ENCODE measurements around the gene MYL5. TPM values are rescaled to one million over a fixed set of nuclear protein-coding genes. Genes with fewer than 3 reads are reported as not detected.

MYL5 gene
- total and polyA plus RNA-seq, 10 of the 15 experiments (the other 5 are each of a cell fraction or from before 2014, with no cell fraction given), result 1.2 to 13.8 (median 7.1) TPM

DNA sequence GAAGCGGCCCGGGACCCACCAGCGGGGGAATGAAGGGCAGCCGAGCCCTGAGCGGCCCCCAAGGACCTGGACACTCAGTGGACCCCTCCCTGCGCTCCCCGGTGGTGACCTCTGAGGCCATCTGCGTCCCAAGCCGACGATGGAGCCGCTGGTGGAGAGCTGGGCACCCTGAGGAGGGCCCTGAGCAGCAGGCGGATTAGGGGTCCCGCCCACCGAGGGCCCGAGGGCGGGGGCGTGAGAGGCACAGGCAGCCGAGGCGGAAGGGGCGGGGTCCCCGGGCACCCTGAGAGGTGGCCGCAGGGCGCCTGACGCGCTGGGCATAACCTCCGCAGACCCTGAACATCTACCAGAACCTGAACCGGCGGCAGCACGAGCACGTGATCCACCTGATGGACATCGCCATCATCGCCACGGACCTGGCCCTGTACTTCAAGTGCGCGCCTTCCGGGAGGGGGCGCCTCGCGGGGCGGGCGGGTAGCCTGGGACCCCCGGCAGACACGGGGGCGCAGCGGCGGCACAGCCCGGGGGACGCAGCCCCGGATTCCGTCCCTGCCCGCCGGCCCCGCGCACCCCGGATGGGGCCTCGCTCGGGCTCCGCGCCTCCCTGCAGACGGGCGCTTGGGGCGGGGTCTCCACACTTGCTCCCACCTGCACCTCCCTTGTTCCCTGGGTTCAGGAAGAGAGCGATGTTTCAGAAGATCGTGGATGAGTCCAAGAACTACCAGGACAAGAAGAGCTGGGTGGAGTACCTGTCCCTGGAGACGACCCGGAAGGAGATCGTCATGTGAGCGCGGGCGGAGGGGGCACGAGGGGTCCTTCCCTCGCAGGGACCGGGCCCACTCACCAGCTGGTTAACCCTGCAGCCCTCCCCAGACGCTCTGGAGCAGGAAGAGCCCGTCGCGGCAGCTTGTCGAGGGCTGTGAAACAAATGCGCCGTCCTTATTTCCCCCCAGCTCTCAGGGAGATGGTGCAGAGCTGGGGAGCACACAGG lies 10.6 kb upstream of the MYL5 start (continued):
- no peak for TF ChIP-seq BCL11A (IDR thresholded peaks at IDR 0.05; ENCODE audit: low read depth, low read length)
- no peak for TF ChIP-seq ZNF622 (IDR thresholded peaks at IDR 0.05)
- TF ChIP-seq FOXM1 (IDR thresholded peaks at IDR 0.05; ENCODE audit: low read depth, low read length), result no peak
- peak; percentile 53; the same call in 1 of the 2 replicates for TF ChIP-seq RAD51 (IDR thresholded peaks at IDR 0.05)
- no peak for TF ChIP-seq POU2F2 (IDR thresholded peaks at IDR 0.05; ENCODE audit: borderline replicate concordance, low read depth, low read length)
- TF ChIP-seq, protein P1, sequence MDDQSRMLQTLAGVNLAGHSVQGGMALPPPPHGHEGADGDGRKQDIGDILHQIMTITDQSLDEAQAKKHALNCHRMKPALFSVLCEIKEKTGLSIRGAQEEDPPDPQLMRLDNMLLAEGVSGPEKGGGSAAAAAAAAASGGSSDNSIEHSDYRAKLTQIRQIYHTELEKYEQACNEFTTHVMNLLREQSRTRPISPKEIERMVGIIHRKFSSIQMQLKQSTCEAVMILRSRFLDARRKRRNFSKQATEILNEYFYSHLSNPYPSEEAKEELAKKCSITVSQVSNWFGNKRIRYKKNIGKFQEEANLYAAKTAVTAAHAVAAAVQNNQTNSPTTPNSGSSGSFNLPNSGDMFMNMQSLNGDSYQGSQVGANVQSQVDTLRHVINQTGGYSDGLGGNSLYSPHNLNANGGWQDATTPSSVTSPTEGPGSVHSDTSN (IDR thresholded peaks at IDR 0.05; ENCODE audit: insufficient replicate concordance, low read depth, low read length), result peak; percentile 1
- TF ChIP-seq MTA3 (IDR thresholded peaks at IDR 0.05; ENCODE audit: borderline replicate concordance, low read length), result no peak
- TF ChIP-seq, protein P2, sequence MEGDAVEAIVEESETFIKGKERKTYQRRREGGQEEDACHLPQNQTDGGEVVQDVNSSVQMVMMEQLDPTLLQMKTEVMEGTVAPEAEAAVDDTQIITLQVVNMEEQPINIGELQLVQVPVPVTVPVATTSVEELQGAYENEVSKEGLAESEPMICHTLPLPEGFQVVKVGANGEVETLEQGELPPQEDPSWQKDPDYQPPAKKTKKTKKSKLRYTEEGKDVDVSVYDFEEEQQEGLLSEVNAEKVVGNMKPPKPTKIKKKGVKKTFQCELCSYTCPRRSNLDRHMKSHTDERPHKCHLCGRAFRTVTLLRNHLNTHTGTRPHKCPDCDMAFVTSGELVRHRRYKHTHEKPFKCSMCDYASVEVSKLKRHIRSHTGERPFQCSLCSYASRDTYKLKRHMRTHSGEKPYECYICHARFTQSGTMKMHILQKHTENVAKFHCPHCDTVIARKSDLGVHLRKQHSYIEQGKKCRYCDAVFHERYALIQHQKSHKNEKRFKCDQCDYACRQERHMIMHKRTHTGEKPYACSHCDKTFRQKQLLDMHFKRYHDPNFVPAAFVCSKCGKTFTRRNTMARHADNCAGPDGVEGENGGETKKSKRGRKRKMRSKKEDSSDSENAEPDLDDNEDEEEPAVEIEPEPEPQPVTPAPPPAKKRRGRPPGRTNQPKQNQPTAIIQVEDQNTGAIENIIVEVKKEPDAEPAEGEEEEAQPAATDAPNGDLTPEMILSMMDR (IDR thresholded peaks at IDR 0.05 in 2 of 3, conservative IDR thresholded peaks at IDR 0.05 in 1 of 3; ENCODE audit: control insufficient read depth in 2 of 3, extremely low read depth in 1 of 3, insufficient read depth in 1 of 3, low read depth in 3 of 3, low read length in 3 of 3), result peak in 2 of 3 experiments; percentile 5 to 7; a peak in 2 of 6 replicates
- TF ChIP-seq IKZF2 (IDR thresholded peaks at IDR 0.05), result no peak
- no peak for TF ChIP-seq ZNF217 (IDR thresholded peaks at IDR 0.05)
- TF ChIP-seq, protein P3, sequence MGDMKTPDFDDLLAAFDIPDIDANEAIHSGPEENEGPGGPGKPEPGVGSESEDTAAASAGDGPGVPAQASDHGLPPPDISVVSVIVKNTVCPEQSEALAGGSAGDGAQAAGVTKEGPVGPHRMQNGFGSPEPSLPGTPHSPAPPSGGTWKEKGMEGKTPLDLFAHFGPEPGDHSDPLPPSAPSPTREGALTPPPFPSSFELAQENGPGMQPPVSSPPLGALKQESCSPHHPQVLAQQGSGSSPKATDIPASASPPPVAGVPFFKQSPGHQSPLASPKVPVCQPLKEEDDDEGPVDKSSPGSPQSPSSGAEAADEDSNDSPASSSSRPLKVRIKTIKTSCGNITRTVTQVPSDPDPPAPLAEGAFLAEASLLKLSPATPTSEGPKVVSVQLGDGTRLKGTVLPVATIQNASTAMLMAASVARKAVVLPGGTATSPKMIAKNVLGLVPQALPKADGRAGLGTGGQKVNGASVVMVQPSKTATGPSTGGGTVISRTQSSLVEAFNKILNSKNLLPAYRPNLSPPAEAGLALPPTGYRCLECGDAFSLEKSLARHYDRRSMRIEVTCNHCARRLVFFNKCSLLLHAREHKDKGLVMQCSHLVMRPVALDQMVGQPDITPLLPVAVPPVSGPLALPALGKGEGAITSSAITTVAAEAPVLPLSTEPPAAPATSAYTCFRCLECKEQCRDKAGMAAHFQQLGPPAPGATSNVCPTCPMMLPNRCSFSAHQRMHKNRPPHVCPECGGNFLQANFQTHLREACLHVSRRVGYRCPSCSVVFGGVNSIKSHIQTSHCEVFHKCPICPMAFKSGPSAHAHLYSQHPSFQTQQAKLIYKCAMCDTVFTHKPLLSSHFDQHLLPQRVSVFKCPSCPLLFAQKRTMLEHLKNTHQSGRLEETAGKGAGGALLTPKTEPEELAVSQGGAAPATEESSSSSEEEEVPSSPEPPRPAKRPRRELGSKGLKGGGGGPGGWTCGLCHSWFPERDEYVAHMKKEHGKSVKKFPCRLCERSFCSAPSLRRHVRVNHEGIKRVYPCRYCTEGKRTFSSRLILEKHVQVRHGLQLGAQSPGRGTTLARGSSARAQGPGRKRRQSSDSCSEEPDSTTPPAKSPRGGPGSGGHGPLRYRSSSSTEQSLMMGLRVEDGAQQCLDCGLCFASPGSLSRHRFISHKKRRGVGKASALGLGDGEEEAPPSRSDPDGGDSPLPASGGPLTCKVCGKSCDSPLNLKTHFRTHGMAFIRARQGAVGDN (IDR thresholded peaks at IDR 0.05), result peak; percentile 84
- TF ChIP-seq, protein P4, sequence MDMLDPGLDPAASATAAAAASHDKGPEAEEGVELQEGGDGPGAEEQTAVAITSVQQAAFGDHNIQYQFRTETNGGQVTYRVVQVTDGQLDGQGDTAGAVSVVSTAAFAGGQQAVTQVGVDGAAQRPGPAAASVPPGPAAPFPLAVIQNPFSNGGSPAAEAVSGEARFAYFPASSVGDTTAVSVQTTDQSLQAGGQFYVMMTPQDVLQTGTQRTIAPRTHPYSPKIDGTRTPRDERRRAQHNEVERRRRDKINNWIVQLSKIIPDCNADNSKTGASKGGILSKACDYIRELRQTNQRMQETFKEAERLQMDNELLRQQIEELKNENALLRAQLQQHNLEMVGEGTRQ (IDR thresholded peaks at IDR 0.05; ENCODE audit: borderline replicate concordance, low read depth, low read length), result peak; percentile 47
- TF ChIP-seq ESRRA (IDR thresholded peaks at IDR 0.05; ENCODE audit: low read length), result no peak
- TF ChIP-seq RAD21 (IDR thresholded peaks at IDR 0.05; ENCODE audit: insufficient read depth, low read depth, low read length), result no peak
- no peak for TF ChIP-seq ATF7 (IDR thresholded peaks at IDR 0.05; ENCODE audit: low read depth)
- TF ChIP-seq, protein P5, sequence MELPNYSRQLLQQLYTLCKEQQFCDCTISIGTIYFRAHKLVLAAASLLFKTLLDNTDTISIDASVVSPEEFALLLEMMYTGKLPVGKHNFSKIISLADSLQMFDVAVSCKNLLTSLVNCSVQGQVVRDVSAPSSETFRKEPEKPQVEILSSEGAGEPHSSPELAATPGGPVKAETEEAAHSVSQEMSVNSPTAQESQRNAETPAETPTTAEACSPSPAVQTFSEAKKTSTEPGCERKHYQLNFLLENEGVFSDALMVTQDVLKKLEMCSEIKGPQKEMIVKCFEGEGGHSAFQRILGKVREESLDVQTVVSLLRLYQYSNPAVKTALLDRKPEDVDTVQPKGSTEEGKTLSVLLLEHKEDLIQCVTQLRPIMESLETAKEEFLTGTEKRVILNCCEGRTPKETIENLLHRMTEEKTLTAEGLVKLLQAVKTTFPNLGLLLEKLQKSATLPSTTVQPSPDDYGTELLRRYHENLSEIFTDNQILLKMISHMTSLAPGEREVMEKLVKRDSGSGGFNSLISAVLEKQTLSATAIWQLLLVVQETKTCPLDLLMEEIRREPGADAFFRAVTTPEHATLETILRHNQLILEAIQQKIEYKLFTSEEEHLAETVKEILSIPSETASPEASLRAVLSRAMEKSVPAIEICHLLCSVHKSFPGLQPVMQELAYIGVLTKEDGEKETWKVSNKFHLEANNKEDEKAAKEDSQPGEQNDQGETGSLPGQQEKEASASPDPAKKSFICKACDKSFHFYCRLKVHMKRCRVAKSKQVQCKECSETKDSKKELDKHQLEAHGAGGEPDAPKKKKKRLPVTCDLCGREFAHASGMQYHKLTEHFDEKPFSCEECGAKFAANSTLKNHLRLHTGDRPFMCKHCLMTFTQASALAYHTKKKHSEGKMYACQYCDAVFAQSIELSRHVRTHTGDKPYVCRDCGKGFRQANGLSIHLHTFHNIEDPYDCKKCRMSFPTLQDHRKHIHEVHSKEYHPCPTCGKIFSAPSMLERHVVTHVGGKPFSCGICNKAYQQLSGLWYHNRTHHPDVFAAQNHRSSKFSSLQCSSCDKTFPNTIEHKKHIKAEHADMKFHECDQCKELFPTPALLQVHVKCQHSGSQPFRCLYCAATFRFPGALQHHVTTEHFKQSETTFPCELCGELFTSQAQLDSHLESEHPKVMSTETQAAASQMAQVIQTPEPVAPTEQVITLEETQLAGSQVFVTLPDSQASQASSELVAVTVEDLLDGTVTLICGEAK (IDR thresholded peaks at IDR 0.05; ENCODE audit: borderline replicate concordance), result peak; percentile 75

Measured in GM12878 (cell line).